Bronchial epithelial cell (primary cell): ENCODE data around the gene MRPS14. TPM values are rescaled to one million over a fixed set of nuclear protein-coding genes. Genes with fewer than 3 reads are reported as not detected.

ENCODE experiments used
- DNase-seq: peaks from one replicate; pipeline ENCODE4 v3.0.0-alpha.2; 2010; ENCODE audit warnings: low read depth
- FAIRE-seq: peaks from 2 replicates; lab custom pipeline; 2011; peaks lifted over from hg19 to GRCh38; lab: Jason Lieb, UNC
- H3K27me3 ChIP-seq: 2 replicates; pipeline ENCODE4 v1.5.1; 2011; ENCODE audit warnings: low read length; ENCODE audit not compliant: control insufficient read depth, insufficient read depth
- H3K36me3 ChIP-seq: 2 replicates; pipeline ENCODE4 v1.5.1; 2011; ENCODE audit warnings: low read length; ENCODE audit not compliant: control insufficient read depth, insufficient read depth
- H3K4me3 ChIP-seq: 2 replicates; pipeline ENCODE4 v1.5.1; 2011; ENCODE audit warnings: mild to moderate bottlenecking, low read depth, low read length, control low read depth
- total RNA-seq: library from RNA; depleted of rRNA; stranded (reverse); fragments of >200 nt; gene quantifications from 2 replicates; pipeline ENCODE4 v1.2.1, GENCODE V29; 2014
- TF ChIP-seq, protein P1 (sequence below): IDR thresholded peaks from 2 replicates; pipeline ENCODE4 v1.5.1; 2011; ENCODE audit warnings: mild to moderate bottlenecking, moderate library complexity, low read length, control low read depth, inconsistent platforms; ENCODE audit not compliant: insufficient read depth, severe bottlenecking

MRPS14 gene
- total RNA-seq, 1 donor from 2014 or later: 21.3 TPM

DNA sequence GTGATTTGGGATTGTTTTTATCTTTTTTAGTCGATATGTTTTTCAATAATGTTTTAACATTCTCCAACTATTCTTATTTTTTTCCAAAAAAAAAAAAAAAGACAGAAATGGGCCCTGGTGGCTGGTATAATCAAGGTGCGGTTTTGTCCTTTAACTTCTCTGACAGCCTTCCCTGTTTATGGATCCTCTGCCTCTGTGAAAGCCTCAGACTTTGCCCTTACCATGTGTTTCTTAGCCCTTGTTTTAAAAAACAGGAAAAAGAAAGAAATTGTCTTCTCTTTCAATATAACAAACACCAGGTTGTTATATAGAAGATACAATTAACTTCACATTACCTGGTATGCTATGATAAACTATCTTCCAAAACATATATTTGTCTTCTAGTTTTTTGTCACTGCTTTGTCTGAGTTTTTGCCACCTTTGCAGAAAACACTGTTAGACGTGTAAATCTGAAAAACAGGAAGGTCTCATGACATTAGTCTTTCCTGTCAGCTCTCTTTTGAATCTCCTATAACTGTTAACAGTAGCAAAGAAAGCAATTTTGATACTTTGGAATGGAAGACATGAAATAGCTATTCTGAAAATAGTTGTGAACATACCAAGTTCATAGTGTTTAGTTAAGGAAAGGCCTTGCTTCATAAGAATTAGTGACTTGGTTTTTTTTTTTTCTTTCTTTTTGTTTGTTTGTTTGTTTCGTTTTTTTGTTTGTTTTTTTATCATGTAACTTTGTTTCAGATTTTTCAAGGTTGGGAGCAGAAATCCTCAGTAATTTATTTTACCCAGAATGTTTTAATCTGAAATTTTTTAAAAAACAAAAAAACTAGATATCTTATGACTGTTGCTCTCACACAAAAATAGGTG, 55.1 kb downstream of the MRPS14 start:
- FAIRE-seq (no peak), DNase-seq (no peak)
- TF ChIP-seq, protein P1, sequence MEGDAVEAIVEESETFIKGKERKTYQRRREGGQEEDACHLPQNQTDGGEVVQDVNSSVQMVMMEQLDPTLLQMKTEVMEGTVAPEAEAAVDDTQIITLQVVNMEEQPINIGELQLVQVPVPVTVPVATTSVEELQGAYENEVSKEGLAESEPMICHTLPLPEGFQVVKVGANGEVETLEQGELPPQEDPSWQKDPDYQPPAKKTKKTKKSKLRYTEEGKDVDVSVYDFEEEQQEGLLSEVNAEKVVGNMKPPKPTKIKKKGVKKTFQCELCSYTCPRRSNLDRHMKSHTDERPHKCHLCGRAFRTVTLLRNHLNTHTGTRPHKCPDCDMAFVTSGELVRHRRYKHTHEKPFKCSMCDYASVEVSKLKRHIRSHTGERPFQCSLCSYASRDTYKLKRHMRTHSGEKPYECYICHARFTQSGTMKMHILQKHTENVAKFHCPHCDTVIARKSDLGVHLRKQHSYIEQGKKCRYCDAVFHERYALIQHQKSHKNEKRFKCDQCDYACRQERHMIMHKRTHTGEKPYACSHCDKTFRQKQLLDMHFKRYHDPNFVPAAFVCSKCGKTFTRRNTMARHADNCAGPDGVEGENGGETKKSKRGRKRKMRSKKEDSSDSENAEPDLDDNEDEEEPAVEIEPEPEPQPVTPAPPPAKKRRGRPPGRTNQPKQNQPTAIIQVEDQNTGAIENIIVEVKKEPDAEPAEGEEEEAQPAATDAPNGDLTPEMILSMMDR: no peak
- no peaks in the 10 kb centered on the region for H3K27me3 ChIP-seq
- no peak overlapping the region for H3K4me3 ChIP-seq
- no peaks in the 10 kb centered on the region for H3K36me3 ChIP-seq

DNA sequence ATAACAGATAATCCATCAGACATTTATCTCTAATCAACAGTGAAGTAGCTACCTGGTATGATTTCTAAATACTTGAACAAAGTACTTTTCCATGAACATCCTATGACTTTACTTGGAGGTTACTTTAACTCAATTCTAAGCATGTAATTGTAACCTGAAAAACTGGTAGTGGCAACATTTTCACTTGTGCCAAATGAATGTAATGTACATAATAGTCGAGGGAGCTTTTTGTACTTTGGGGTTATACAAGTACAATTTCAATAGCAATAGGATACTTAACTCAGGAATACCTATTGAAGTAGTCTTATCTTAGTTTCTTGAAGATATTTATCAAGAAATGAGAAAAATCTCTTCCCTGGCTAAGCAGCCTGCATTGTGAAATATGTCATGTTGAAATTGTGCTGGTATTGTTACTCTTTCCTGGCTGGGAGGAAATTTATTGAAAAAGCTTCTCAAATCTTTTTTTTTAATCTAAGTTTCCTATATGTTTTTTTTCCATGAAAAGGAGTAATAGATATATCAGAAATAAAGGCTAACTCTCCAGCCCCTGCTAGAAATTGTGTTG, 57.1 kb downstream of the MRPS14 start:
- TF ChIP-seq, protein P1: no peak
- FAIRE-seq (no peak), DNase-seq (peak; percentile 73)
- Histone ChIP-seq H3K27me3 (no peaks in the 10 kb centered on the region), H3K36me3 (no peaks in the 10 kb centered on the region), H3K4me3 (no peak overlapping the region)

- TF ChIP-seq, protein P1: no peak
- H3K4me3 ChIP-seq: no peak overlapping the region
- H3K27me3 ChIP-seq: no peaks in the 10 kb centered on the region
- DNase-seq (no peak), FAIRE-seq (no peak)
- no peaks in the 10 kb centered on the region for H3K36me3 ChIP-seq
Measured at GRCh38 chr1:174965362-174966007, 57.7 kb downstream of the MRPS14 start.

DNA sequence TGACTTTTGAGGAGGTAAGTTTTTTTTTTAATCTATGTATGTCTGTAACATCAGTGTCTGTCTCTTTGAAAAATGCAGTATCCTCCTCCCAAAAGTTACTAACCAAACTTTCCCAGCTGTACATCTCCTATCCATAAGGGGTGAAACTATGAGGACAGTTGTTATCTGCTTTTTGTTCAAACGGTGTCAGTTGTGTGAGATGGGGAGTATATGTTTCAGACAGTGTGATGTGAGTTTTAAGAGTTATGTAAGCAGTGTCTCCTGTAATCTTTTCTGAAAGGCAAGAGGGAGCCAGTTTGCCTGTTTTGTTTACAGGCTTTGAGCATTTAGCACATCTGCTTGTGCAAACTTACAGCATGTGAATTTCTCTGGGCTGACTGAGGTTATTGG, 58.3 kb downstream of the MRPS14 start:
- Histone ChIP-seq H3K27me3 (no peaks in the 10 kb centered on the region), H3K4me3 (no peak overlapping the region), H3K36me3 (no peaks in the 10 kb centered on the region)
- no peak for FAIRE-seq
- DNase-seq: peak; percentile 13
- TF ChIP-seq, protein P1: no peak

DNA sequence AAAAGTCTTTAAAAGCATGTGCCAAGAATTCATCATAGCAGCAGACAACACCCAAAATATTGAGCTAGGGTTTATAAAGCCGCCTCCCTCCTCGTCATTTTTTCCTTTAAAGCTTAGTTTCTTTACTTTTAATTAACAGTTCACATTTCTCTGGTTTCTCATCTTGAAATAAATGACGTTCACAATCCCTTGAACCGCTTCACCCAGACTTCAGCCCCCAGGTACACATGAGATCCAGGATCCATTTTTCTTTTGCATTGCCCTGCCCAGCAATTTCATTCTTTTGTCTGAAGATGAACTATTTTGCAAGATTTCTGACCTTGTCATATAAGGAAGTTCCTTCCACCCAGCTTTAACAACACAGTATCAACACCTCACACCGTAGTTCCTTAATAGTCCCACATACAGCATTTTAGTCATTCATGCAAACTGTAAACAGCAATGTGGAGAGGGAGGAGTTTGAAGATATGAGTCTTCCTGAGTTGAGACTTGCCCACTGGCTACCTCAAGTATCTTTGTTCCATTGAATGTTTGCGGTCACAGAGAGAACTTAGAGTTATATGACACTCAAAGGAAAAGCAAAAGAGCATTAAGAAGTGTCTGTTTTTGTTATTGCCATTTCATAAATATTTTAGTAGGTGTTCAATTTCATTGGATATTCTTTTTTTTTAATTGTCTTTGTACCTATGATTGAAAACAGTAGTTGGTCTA, 58.8 kb downstream of the MRPS14 start:
- TF ChIP-seq, protein P1: no peak
- DNase-seq: peak; percentile 99
- FAIRE-seq: no peak
- Histone ChIP-seq H3K27me3 (no peaks in the 10 kb centered on the region), H3K4me3 (no peak overlapping the region), H3K36me3 (no peaks in the 10 kb centered on the region)
